PC-9 (cell line): ENCODE measurements around the gene SHC2. TPM values are rescaled to one million over a fixed set of nuclear protein-coding genes. Genes with fewer than 3 reads are reported as not detected.

ENCODE experiments used
- BruUV-seq: library from RNA; stranded (reverse); fragments of 400-500 nt; replicated peaks from 2 replicates; lab custom pipeline; 2021; lab: Mats Ljungman, UMichigan
- CTCF ChIA-PET: fragments of 300-600 bp; sonication (Branson Sonifier 250); formaldehyde crosslinking; loops from one replicate; lab custom pipeline; 2022; ENCODE audit warnings: antibody characterized with exemption; lab: Charles Lee
- POLR2A ChIA-PET: fragments of 300-600 bp; sonication (Branson Sonifier 250); formaldehyde crosslinking; loops from one replicate; lab custom pipeline; 2022; ENCODE audit warnings: antibody characterized with exemption; ENCODE audit not compliant: unreplicated experiment; lab: Charles Lee
- DNase-seq, 2 experiments: peaks; one replicate each; pipeline versions ENCODE4 v3.0.0 to v3.0.0-alpha.2; 2015 to 2022; ENCODE audit warnings: mixed read lengths in 1 of 2
- H2AFZ ChIP-seq: fragments of 200-600 bp; sonication (generic); 2 replicates; pipeline ENCODE4 v1.8.1; 2017; ENCODE audit warnings: antibody characterized with exemption
- H3F3A ChIP-seq: fragments of 200-600 bp; sonication (generic); 2 replicates; pipeline ENCODE4 v1.8.1; 2017; ENCODE audit warnings: antibody characterized with exemption, mild to moderate bottlenecking, low read depth; ENCODE audit not compliant: insufficient read depth
- H3K27ac ChIP-seq: fragments of 200-600 bp; sonication (generic); 2 replicates; pipeline ENCODE4 v1.6.1; 2016; ENCODE audit warnings: mixed run types
- H3K27me3 ChIP-seq: fragments of 200-600 bp; sonication (generic); 2 replicates; pipeline ENCODE4 v1.6.1; 2016; ENCODE audit warnings: low read depth, mixed run types; ENCODE audit not compliant: insufficient read depth
- H3K36me3 ChIP-seq: fragments of 200-600 bp; sonication (generic); 2 replicates; pipeline ENCODE4 v1.6.1; 2016; ENCODE audit warnings: low read depth, mixed run types
- H3K4me1 ChIP-seq: fragments of 200-600 bp; sonication (generic); replicated peaks from 2 replicates; pipeline ENCODE4 v1.6.1; 2016; ENCODE audit warnings: mixed run types; ENCODE audit not compliant: insufficient read depth
- H3K4me2 ChIP-seq: fragments of 200-600 bp; sonication (generic); 2 replicates; pipeline ENCODE4 v1.6.1; 2017; ENCODE audit warnings: mixed run types
- H3K4me3 ChIP-seq: fragments of 200-600 bp; sonication (generic); 2 replicates; pipeline ENCODE4 v1.6.1; 2016; ENCODE audit warnings: mixed run types
- H3K79me2 ChIP-seq: fragments of 200-600 bp; sonication (generic); 2 replicates; pipeline ENCODE4 v1.6.1; 2017; ENCODE audit warnings: low read depth, mixed run types
- H3K9me2 ChIP-seq: fragments of 200-600 bp; sonication (generic); 2 replicates; pipeline ENCODE4 v1.8.1; 2017; ENCODE audit warnings: mild to moderate bottlenecking; ENCODE audit not compliant: insufficient read depth
- H3K9me3 ChIP-seq: fragments of 200-600 bp; sonication (generic); 2 replicates; pipeline ENCODE4 v1.8.1; 2016; ENCODE audit warnings: low read depth; ENCODE audit not compliant: insufficient read depth
- H4K20me1 ChIP-seq: fragments of 200-600 bp; sonication (generic); 2 replicates; pipeline ENCODE4 v1.8.1; 2017; ENCODE audit not compliant: insufficient read depth
- CTCF ChIP-seq: fragments of 200-600 bp; sonication (generic); conservative IDR thresholded peaks from 2 replicates; pipeline ENCODE4 v1.6.1; 2017; ENCODE audit warnings: mixed run types, antibody characterized with exemption, mild to moderate bottlenecking, moderate library complexity
- EZH2 ChIP-seq: fragments of 200-600 bp; sonication (generic); IDR thresholded peaks from 2 replicates; pipeline ENCODE4 v1.8.0; 2017; ENCODE audit warnings: antibody characterized with exemption, low read depth
- intact Hi-C: fragments of 100-400 bp; cut with micrococcal nuclease; formaldehyde crosslinking; loops from one replicate; pipeline ENCODE4 v1.10.0; 2022; ENCODE audit not compliant: unreplicated experiment
- total RNA-seq: library from RNA; stranded (reverse); gene quantifications from 2 replicates; pipeline ENCODE4 v1.2.3, GENCODE V29; 2021

SHC2 gene
- total RNA-seq, 1 experiment from 2014 or later: 0.70 TPM

GRCh38 chr19:439167-439900, 21.5 kb downstream of the SHC2 start:
- POLR2A ChIA-PET: interaction anchor here (0.6 kb wide), 1 partner anchor 41 kb away, joined by 11 read pairs; no protein-coding TSS in a partner anchor
- H3K4me3 ChIP-seq: no peak overlapping the region
- no peaks in the 10 kb centered on the region for H3K79me2 ChIP-seq
- CTCF ChIA-PET: no interaction called here
- no TSS peak for BruUV-seq
- no peaks in the 10 kb centered on the region for H3K36me3 ChIP-seq
- no peaks in the 10 kb centered on the region for H3K4me1 ChIP-seq
- no peaks in the 10 kb centered on the region for H3K9me2 ChIP-seq
- intact Hi-C loops: no loop called here
- H3K9me3 ChIP-seq: no peaks in the 10 kb centered on the region
- no peak for TF ChIP-seq EZH2
- no peak for TF ChIP-seq CTCF
- no peak for DNase-seq
- H2AFZ ChIP-seq: no peak overlapping the region
- H3K27ac ChIP-seq: no peak overlapping the region
- H3K27me3 ChIP-seq: peaks cover 72% of the 10 kb centered on the region
- no peaks in the 10 kb centered on the region for H3F3A ChIP-seq
- no peak overlapping the region for H3K4me2 ChIP-seq
- no peaks in the 10 kb centered on the region for H4K20me1 ChIP-seq

DNA sequence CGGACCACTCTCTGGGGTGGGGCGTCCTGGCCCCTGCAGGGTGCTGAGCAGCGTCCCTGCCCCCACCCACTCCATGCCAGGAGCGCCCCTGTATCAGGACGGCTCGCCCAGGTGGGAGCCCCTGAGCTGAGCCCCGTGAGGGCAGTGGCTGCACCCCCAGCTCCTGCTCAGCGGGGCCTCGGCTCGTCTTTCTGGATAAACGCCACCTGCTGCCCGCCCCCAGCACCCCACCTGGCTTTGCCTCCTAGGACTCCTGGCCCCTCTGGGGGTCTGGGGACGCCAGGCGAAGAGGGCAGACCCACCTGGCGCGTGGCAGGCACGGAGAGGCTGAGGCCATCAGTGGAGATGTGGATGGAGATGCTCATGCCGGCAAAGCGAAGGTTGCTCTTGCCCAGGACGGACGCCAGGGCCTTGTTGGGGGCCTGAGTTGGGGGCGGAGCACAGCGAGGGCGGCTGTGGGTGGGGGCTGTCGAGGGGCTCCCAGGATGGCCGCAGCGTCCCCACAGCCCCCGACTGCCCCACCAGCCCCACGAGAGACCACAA, 22.3 kb downstream of the SHC2 start:
- no TSS peak for BruUV-seq
- DNase-seq: no peak
- H3K4me2 ChIP-seq: no peak overlapping the region
- H3K4me3 ChIP-seq: no peak overlapping the region
- H3K9me3 ChIP-seq: no peaks in the 10 kb centered on the region
- H3K36me3 ChIP-seq: no peaks in the 10 kb centered on the region
- H3K4me1 ChIP-seq: no peaks in the 10 kb centered on the region
- ChIA-PET POLR2A (interaction anchor here (0.6 kb wide), 1 partner anchor 41 kb away, joined by 11 read pairs; no protein-coding TSS in a partner anchor), CTCF (no interaction called here)
- H3K9me2 ChIP-seq: no peaks in the 10 kb centered on the region
- no peak overlapping the region for H2AFZ ChIP-seq
- H3K27ac ChIP-seq: no peak overlapping the region
- no peaks in the 10 kb centered on the region for H3F3A ChIP-seq
- no peaks in the 10 kb centered on the region for H3K79me2 ChIP-seq
- no peaks in the 10 kb centered on the region for H4K20me1 ChIP-seq
- TF ChIP-seq CTCF (no peak), EZH2 (no peak)
- peaks cover 72% of the 10 kb centered on the region for H3K27me3 ChIP-seq
- intact Hi-C loops: no loop called here

DNA sequence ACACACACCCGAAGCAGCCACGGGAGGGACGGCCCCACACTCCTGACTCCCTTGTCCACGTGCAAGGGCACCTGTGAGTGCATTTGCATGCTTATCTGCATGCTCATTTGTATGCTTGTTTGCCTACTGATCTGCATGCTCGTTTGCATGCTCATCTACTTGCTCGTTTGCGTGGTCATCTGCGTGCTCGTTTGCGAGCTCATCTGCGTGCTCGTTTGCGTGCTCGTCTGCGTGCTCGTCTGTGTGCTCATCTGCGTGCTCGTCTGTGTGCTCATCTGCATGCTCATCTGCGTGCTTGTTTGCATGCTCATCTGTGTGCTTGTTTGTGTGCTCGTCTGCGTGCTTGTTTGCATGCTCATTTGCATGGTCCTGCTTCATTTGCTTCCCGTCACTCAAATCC, 23.8 kb downstream of the SHC2 start:
- no TSS peak for BruUV-seq
- no peaks in the 10 kb centered on the region for H3K36me3 ChIP-seq
- no peaks in the 10 kb centered on the region for H3K4me1 ChIP-seq
- ChIA-PET CTCF (no interaction called here), POLR2A (no interaction called here)
- H3K9me3 ChIP-seq: no peaks in the 10 kb centered on the region
- H3K79me2 ChIP-seq: no peaks in the 10 kb centered on the region
- DNase-seq: no peak
- H2AFZ ChIP-seq: no peak overlapping the region
- intact Hi-C loops: no loop called here
- no peak overlapping the region for H3K4me3 ChIP-seq
- no peaks in the 10 kb centered on the region for H4K20me1 ChIP-seq
- H3K9me2 ChIP-seq: no peaks in the 10 kb centered on the region
- TF ChIP-seq EZH2: no peak
- TF ChIP-seq CTCF: no peak
- H3K4me2 ChIP-seq: no peak overlapping the region
- no peak overlapping the region for H3K27ac ChIP-seq
- no peaks in the 10 kb centered on the region for H3F3A ChIP-seq
- peaks cover 71% of the 10 kb centered on the region for H3K27me3 ChIP-seq
